Suprapubic skin (tissue), 4 donors: ENCODE results near the gene AS3MT. TPM values are rescaled to one million over a fixed set of nuclear protein-coding genes. Genes with fewer than 3 reads are reported as not detected.

Source experiments
- DNase-seq, 2 donors: peaks; one replicate each; pipeline ENCODE4 v3.0.0-alpha.2; 2019; ENCODE audit warnings: low spot score in 2 of 2
- H3K27ac ChIP-seq: fragments of 200-600 bp; sonication (generic); one replicate; pipeline ENCODE4 v1.5.1; 2019
- H3K27me3 ChIP-seq: fragments of 200-600 bp; sonication (generic); one replicate; pipeline ENCODE4 v1.5.1; 2019
- H3K36me3 ChIP-seq: fragments of 200-600 bp; sonication (generic); one replicate; pipeline ENCODE4 v1.5.1; 2019
- H3K4me1 ChIP-seq: fragments of 200-600 bp; sonication (generic); one replicate; pipeline ENCODE4 v1.5.1; 2019
- H3K4me3 ChIP-seq: fragments of 200-600 bp; sonication (generic); one replicate; pipeline ENCODE4 v1.5.1; 2019; ENCODE audit warnings: mild to moderate bottlenecking
- H3K9me3 ChIP-seq: fragments of 200-600 bp; sonication (generic); one replicate; pipeline ENCODE4 v1.5.1; 2019
- EP300 ChIP-seq: sonication (generic); formaldehyde crosslinking; IDR thresholded peaks from one replicate; pipeline ENCODE4 v1.6.1; 2017; ENCODE audit warnings: antibody characterized with exemption
- POLR2A ChIP-seq, 2 donors: fragments of 450-650 bp; IDR thresholded peaks; one replicate each; pipeline ENCODE4 v1.6.1; 2017; ENCODE audit warnings: antibody characterized with exemption in 2 of 2, mild to moderate bottlenecking in 2 of 2, moderate library complexity in 2 of 2
- POLR2AphosphoS5 ChIP-seq, 3 donors: sonication (generic); formaldehyde crosslinking; IDR thresholded peaks; one replicate each; pipeline ENCODE4 v1.6.1; 2017; ENCODE audit warnings: antibody characterized with exemption in 3 of 3
- WGBS: methylation state at CpG from one replicate; pipeline ENCODE4 v1.1.5; 2018; 5-methylcytosine and 5-hydroxymethylcytosine counted together
- total RNA-seq, 4 donors: library from RNA; depleted of rRNA; stranded (reverse); fragments of >200 nt; gene quantifications; one replicate each; pipeline ENCODE4 v1.1.0, GENCODE V29; 2016
- TF ChIP-seq, protein P1 (sequence below), 2 donors: fragments of 200-600 bp in 1 of 2; fragments of 450-650 bp in 1 of 2; sonication (generic) in 1 of 2; IDR thresholded peaks; one replicate each; pipeline ENCODE4 v1.5.1; 2016 to 2019; ENCODE audit warnings: antibody characterized with exemption in 2 of 2, mild to moderate bottlenecking in 1 of 2, moderate library complexity in 1 of 2

Gene AS3MT
- total RNA-seq, 4 donors from 2014 or later = 1.4 to 4.7 (median 3.6) TPM

GRCh38 chr10:102827597-102827975, 41.7 kb upstream of the AS3MT start:
- H3K36me3 ChIP-seq = no peaks in the 10 kb centered on the region
- TF ChIP-seq, protein P1, sequence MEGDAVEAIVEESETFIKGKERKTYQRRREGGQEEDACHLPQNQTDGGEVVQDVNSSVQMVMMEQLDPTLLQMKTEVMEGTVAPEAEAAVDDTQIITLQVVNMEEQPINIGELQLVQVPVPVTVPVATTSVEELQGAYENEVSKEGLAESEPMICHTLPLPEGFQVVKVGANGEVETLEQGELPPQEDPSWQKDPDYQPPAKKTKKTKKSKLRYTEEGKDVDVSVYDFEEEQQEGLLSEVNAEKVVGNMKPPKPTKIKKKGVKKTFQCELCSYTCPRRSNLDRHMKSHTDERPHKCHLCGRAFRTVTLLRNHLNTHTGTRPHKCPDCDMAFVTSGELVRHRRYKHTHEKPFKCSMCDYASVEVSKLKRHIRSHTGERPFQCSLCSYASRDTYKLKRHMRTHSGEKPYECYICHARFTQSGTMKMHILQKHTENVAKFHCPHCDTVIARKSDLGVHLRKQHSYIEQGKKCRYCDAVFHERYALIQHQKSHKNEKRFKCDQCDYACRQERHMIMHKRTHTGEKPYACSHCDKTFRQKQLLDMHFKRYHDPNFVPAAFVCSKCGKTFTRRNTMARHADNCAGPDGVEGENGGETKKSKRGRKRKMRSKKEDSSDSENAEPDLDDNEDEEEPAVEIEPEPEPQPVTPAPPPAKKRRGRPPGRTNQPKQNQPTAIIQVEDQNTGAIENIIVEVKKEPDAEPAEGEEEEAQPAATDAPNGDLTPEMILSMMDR (IDR thresholded peaks at IDR 0.05) = no peak
- TF ChIP-seq POLR2AphosphoS5 (IDR thresholded peaks at IDR 0.05) = no peak
- no peak for TF ChIP-seq EP300
- no peak for TF ChIP-seq POLR2A (IDR thresholded peaks at IDR 0.05)
- H3K27ac ChIP-seq = no peak overlapping the region
- H3K27me3 ChIP-seq = no peaks in the 10 kb centered on the region
- H3K4me3 ChIP-seq = no peak overlapping the region
- no peaks in the 10 kb centered on the region for H3K4me1 ChIP-seq
- 81% methylated on average over 5 of the region's 5 CpGs for WGBS
- no peaks in the 10 kb centered on the region for H3K9me3 ChIP-seq
- no peak for DNase-seq

GRCh38 chr10:102831322-102832071, 37.8 kb upstream of the AS3MT start:
- 56% methylated on average over 16 of the region's 16 CpGs for WGBS

DNA sequence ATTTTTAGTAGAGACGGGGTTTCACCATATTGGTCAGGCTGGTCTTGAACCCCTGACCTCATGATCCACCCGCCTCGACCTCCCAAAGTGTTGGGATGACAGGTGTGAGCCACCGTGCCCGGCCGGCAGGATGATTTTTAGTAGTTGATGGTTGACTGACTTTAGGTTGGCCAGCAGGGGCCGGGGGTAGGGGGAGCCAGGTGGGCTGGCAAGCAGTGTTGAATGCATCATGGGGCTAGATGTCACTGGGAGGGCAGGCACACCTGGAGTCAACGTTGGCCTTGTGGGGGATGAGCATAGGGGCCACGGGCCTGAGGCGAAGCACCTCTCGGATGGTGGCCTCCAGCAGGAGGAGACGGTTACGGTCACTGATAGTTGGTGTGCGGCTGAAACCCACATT, 37.0 kb upstream of the AS3MT start:
- 94% methylated on average over 14 of the region's 14 CpGs for WGBS
- H3K27me3 ChIP-seq = no peaks in the 10 kb centered on the region
- no peak overlapping the region for H3K4me3 ChIP-seq
- no peak for DNase-seq
- H3K9me3 ChIP-seq = no peaks in the 10 kb centered on the region
- TF ChIP-seq, protein P1 (IDR thresholded peaks at IDR 0.05) = no peak
- TF ChIP-seq EP300 (no peak), POLR2AphosphoS5 (IDR thresholded peaks at IDR 0.05) (no peak), POLR2A (IDR thresholded peaks at IDR 0.05) (no peak)
- no peak overlapping the region for H3K27ac ChIP-seq
- H3K4me1 ChIP-seq = peaks cover 13% of the 10 kb centered on the region
- H3K36me3 ChIP-seq = no peaks in the 10 kb centered on the region

More at GRCh38 chr10:102831322-102832071, 37.8 kb upstream of the AS3MT start:
- H3K4me3 ChIP-seq = no peak overlapping the region
- H3K9me3 ChIP-seq = no peaks in the 10 kb centered on the region
- DNase-seq = no peak
- TF ChIP-seq, protein P1 (IDR thresholded peaks at IDR 0.05) = no peak
- no peak for TF ChIP-seq POLR2AphosphoS5 (IDR thresholded peaks at IDR 0.05)
- no peak for TF ChIP-seq POLR2A (IDR thresholded peaks at IDR 0.05)
- TF ChIP-seq EP300 = no peak
- no peak overlapping the region for H3K27ac ChIP-seq
- H3K4me1 ChIP-seq = peaks cover 13% of the 10 kb centered on the region
- H3K36me3 ChIP-seq = no peaks in the 10 kb centered on the region
- no peaks in the 10 kb centered on the region for H3K27me3 ChIP-seq

DNA sequence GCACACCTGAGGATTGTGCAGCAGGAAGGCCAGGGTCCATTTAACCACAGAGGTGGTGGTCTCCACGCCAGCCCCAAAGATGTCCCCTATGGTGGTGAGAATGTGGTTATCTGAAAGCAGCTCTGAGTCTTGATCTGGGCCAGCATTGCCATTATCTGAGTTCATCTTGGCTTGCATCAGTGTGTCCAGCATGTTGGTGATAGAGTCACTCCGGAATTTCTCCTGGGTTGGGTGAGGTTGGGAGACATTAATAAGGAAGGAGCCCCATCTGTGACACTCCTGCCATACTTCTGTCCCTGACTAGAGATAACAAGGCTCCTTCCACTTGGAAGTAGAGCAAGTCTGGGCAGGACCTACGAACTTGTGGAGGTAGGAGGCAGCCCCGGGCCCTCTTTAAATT, 36.3 kb upstream of the AS3MT start:
- no peaks in the 10 kb centered on the region for H3K27me3 ChIP-seq
- no peak overlapping the region for H3K27ac ChIP-seq
- no peak for DNase-seq
- H3K4me3 ChIP-seq = no peak overlapping the region
- H3K36me3 ChIP-seq = no peaks in the 10 kb centered on the region
- TF ChIP-seq, protein P1 (IDR thresholded peaks at IDR 0.05) = no peak
- TF ChIP-seq POLR2A (IDR thresholded peaks at IDR 0.05) = no peak
- TF ChIP-seq POLR2AphosphoS5 (IDR thresholded peaks at IDR 0.05) = no peak
- TF ChIP-seq EP300 = no peak
- H3K9me3 ChIP-seq = no peaks in the 10 kb centered on the region
- H3K4me1 ChIP-seq = peaks cover 13% of the 10 kb centered on the region
- WGBS = 77% methylated on average over 3 of the region's 4 CpGs

DNA sequence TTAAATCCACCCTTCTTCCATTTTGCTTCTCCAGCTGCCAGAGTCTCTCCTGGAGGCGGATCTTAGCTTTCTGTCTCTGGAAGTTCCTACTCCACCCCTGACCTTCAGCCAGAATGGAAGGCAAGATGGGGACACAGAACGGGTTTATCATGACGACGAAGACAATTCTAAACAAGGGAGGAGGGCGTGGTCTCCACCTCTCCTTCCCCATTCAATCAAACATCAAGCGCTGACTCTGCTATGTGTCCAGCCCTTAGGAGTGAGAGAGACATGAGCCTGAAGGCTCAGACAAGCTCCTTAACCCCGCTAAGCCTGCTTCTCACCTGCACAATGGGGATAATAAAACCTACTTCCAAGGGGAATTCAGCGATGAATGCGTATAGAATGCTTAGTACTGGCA, 35.1 kb upstream of the AS3MT start:
- Histone ChIP-seq H3K36me3 (no peaks in the 10 kb centered on the region), H3K27ac (no peak overlapping the region), H3K27me3 (no peaks in the 10 kb centered on the region), H3K9me3 (no peaks in the 10 kb centered on the region), H3K4me1 (peaks cover 13% of the 10 kb centered on the region), H3K4me3 (no peak overlapping the region)
- DNase-seq = no peak
- TF ChIP-seq POLR2AphosphoS5 (IDR thresholded peaks at IDR 0.05) (no peak), EP300 (no peak), POLR2A (IDR thresholded peaks at IDR 0.05) (no peak)
- TF ChIP-seq, protein P1 (IDR thresholded peaks at IDR 0.05) = no peak
- WGBS = 53% methylated on average over 9 of the region's 9 CpGs
